Glomerular visceral epithelial cell (primary cell): ENCODE data around the gene RPS27L.
"Not testable (repeated sequence)": the region's sequence is repeated elsewhere in the genome, so short reads cannot be mapped to it uniquely, and the experiment has no call there.

Experiments
- DNase-seq: peaks from one replicate; pipeline ENCODE4 v3.0.0-alpha.2; 2016; ENCODE audit errors: extremely low spot score

The RPS27L gene

GRCh38 chr15:63099581-63099980 is 57.7 kb downstream of the RPS27L start:
- not testable (repeated sequence) for DNase-seq

DNA sequence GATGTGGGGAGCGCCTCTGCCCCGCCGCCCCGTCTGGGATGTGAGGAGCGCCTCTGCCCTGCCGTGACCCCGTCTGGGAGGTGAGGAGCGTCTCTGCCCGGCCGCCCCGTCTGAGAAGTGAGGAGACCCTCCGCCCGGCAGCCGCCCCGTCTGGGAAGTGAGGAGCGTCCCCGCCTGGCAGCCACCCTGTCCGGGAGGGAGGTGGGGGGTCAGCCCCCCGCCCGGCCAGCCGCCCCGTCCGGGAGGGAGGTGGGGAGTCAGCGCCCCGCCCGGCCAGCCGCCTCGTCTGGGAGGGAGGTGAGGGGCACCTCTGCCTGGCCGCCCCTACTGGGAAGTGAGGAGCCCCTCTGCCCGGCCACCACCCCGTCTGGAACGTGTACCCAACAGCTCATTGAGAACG is 58.4 kb downstream of the RPS27L start:
- not testable (repeated sequence) for DNase-seq
